Parathyroid adenoma (tissue), 2 donors: Measurements from ENCODE around the gene HLX.
A peak's percentile ranks its signal among the peaks of the same experiment; 100 is the strongest.

Source experiments
- H2AFZ ChIP-seq: fragments of 300-600 bp; sonication (generic); one replicate; pipeline ENCODE4 v1.7.0; 2017; ENCODE audit warnings: antibody characterized with exemption, mild to moderate bottlenecking
- H3K27ac ChIP-seq: fragments of 300-600 bp; sonication (generic); one replicate; pipeline ENCODE4 v1.7.0; 2017
- H3K27me3 ChIP-seq: fragments of 300-600 bp; sonication (generic); one replicate; pipeline ENCODE4 v1.7.0; 2017; ENCODE audit warnings: low read length; ENCODE audit not compliant: control insufficient read depth, insufficient read depth
- H3K36me3 ChIP-seq: fragments of 300-600 bp; sonication (generic); one replicate; pipeline ENCODE4 v1.7.0; 2017; ENCODE audit warnings: low read length; ENCODE audit not compliant: control insufficient read depth, insufficient read depth
- H3K4me1 ChIP-seq: fragments of 300-600 bp; sonication (generic); one replicate; pipeline ENCODE4 v1.7.0; 2017; ENCODE audit warnings: control low read depth
- H3K4me2 ChIP-seq: fragments of 300-600 bp; sonication (generic); one replicate; pipeline ENCODE4 v1.7.0; 2017; ENCODE audit warnings: low read length
- H3K4me3 ChIP-seq: fragments of 300-600 bp; sonication (generic); one replicate; pipeline ENCODE4 v1.7.0; 2017; ENCODE audit warnings: low read depth, low read length
- H3K79me2 ChIP-seq: fragments of 300-600 bp; sonication (generic); one replicate; pipeline ENCODE4 v1.7.0; 2017; ENCODE audit warnings: control low read depth
- H3K9ac ChIP-seq: fragments of 300-600 bp; sonication (generic); one replicate; pipeline ENCODE4 v1.7.0; 2017; ENCODE audit warnings: mild to moderate bottlenecking
- H3K9me3 ChIP-seq: fragments of 300-600 bp; sonication (generic); one replicate; pipeline ENCODE4 v1.7.0; 2017; ENCODE audit warnings: low read length; ENCODE audit not compliant: control insufficient read depth
- CTCF ChIP-seq: fragments of 300-600 bp; sonication (generic); IDR thresholded peaks from one replicate; pipeline ENCODE4 v1.7.0; 2017; ENCODE audit warnings: antibody characterized with exemption, mild to moderate bottlenecking
- donor health status: primary hyperparathyroidism.

The HLX gene

GRCh38 chr1:220877377-220878095 is 1.7 kb upstream of the HLX start:
- peak overlapping the region; percentile 52 for H3K4me3 ChIP-seq
- peaks cover 2% of the 10 kb centered on the region for H3K4me1 ChIP-seq
- peak overlapping the region; percentile 51 for H3K27ac ChIP-seq
- H3K9me3 ChIP-seq = no peaks in the 10 kb centered on the region
- peak overlapping the region; percentile 69 for H3K4me2 ChIP-seq
- H3K36me3 ChIP-seq = no peaks in the 10 kb centered on the region
- H3K79me2 ChIP-seq = no peaks in the 10 kb centered on the region
- TF ChIP-seq CTCF = no peak
- H3K9ac ChIP-seq = no peak overlapping the region
- H2AFZ ChIP-seq = no peak overlapping the region
- H3K27me3 ChIP-seq = peaks cover 19% of the 10 kb centered on the region

DNA sequence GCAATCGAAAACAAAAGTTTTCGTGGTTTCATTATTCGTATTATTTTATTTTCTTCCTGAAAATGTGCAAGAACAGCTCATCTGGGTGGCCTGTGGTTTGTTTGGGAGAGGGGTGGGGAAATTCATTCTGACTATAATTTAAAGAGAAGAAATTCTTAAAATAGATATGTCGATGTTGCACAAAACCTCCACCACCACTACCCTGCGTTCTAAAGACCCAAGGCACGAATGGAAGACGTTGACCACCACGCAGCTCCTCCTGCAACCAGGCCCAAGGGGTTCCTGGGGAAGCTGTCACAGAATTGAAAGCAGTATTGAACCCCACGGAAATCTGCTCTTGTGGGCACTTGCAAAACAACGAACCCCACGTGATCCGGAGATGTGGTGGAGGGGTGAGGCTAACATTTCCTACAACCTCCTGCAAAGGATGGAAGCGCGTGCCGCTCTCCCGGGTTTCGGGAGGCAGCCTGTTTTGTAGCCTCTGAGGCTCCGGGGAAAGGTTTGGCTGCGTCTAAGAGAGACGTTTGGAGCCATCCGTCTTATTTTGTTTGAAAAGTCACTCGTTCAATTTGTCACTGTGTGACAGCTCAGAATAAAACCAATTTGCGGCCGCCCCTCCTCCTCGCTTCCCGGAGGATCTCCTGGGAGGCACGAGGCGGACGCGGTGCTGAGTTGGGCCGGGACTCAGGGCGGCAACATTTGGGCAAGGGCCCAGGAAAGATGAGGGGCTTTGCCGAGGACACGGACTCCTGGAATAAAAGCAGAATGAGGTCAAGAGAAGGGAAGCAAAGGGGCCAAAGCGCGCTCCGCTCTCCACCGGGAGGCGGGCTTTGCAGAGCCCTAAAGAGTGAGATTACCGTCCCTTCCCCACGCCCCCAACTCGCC is 810 bp upstream of the HLX start:
- Histone ChIP-seq H3K27me3 (peaks cover 19% of the 10 kb centered on the region), H3K9me3 (no peaks in the 10 kb centered on the region), H3K4me1 (peaks cover 2% of the 10 kb centered on the region), H3K36me3 (no peaks in the 10 kb centered on the region), H3K9ac (no peak overlapping the region), H3K27ac (peak overlapping the region; percentile 51), H3K79me2 (no peaks in the 10 kb centered on the region), H3K4me3 (peak overlapping the region; percentile 52), H2AFZ (peak overlapping the region; percentile 5), H3K4me2 (peak overlapping the region; percentile 69)
- no peak for TF ChIP-seq CTCF

DNA sequence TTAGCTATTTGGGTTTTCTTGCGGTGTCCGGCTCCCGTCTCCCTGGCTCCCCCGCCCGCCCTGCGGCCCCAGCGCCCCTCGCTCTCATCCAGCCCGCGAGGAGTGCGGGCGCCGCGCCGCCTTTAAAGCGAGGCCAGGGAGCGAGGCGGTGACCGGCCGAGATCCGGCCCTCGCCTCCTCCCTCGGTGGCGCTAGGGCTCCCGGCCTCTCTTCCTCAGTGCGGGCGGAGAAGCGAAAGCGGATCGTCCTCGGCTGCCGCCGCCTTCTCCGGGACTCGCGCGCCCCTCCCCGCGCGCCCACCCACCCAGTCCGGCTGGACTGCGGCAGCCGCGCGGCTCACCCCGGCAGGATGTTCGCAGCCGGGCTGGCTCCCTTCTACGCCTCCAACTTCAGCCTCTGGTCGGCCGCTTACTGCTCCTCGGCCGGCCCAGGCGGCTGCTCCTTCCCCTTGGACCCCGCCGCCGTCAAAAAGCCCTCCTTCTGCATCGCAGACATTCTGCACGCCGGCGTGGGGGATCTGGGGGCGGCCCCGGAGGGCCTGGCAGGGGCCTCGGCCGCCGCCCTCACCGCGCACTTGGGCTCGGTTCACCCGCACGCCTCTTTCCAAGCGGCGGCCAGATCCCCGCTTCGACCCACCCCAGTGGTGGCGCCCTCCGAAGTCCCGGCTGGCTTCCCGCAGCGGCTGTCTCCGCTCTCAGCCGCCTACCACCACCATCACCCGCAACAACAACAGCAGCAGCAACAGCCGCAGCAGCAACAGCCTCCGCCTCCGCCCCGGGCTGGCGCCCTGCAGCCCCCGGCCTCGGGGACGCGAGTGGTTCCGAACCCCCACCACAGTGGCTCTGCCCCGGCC is 492 bp downstream of the HLX start:
- Histone ChIP-seq H3K9ac (no peak overlapping the region), H3K27ac (peak overlapping the region; percentile 68), H2AFZ (peak overlapping the region; percentile 53), H3K27me3 (peaks cover 20% of the 10 kb centered on the region), H3K4me2 (peak overlapping the region; percentile 69), H3K79me2 (no peaks in the 10 kb centered on the region), H3K4me3 (peak overlapping the region; percentile 52), H3K36me3 (no peaks in the 10 kb centered on the region), H3K9me3 (no peaks in the 10 kb centered on the region), H3K4me1 (peaks cover 2% of the 10 kb centered on the region)
- TF ChIP-seq CTCF = no peak

DNA sequence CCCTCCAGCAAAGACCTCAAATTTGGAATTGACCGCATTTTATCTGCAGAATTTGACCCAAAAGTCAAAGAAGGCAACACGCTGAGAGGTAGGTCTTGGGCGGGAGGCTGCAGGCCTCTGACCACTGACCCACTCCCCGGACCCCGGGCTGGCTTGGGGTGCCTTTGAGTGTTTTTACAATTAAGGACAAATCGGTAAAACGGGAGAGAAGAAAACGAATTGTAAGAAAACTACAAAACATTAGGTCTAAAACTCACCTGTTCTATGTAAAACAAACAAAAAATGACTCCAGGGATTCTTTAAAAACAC is 1.1 kb downstream of the HLX start:
- peak overlapping the region; percentile 68 for H3K27ac ChIP-seq

More for the DNA sequence above, 1.1 kb downstream of the HLX start:
- Histone ChIP-seq H2AFZ (no peak overlapping the region), H3K4me3 (peak overlapping the region; percentile 52), H3K9ac (no peak overlapping the region), H3K4me2 (peak overlapping the region; percentile 69), H3K4me1 (peaks cover 2% of the 10 kb centered on the region), H3K36me3 (no peaks in the 10 kb centered on the region), H3K79me2 (no peaks in the 10 kb centered on the region), H3K9me3 (no peaks in the 10 kb centered on the region), H3K27me3 (peaks cover 25% of the 10 kb centered on the region)
- TF ChIP-seq CTCF = no peak
